Ramos (cell line): Measurements from ENCODE around the gene KCNB1.

Experiments used
- in situ Hi-C: fragments of 300-500 bp; cut with MboI; formaldehyde crosslinking; loops from one replicate; pipeline ENCODE4 v1.14.3; 2022; ENCODE audit warnings: low sequenced_read_pairs; ENCODE audit not compliant: unreplicated experiment

KCNB1 gene

DNA sequence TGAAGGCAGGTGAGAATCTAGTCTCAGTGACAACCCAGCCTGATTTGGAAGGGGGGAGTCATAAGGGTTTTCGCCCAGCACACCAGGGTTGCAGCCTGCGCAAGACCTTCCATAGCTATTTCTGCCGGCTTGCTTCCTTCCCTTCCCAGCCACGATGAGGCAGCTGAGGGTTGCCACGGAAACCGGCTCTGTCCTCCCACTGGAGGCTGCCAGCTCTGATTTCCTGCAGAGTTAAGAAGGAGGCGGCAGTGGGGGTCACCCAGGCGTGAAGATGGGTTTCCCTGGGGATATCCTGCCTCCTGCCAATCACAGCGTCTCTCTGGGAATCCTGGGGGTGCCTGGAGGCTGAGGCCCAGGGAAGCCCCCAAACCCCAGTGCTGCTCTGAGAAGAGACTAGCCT lies 23.1 kb upstream of the KCNB1 start:
- in situ Hi-C loops = loop anchor here (25.0 kb wide), 1 partner anchor 168 kb away; no protein-coding TSS in a partner anchor

DNA sequence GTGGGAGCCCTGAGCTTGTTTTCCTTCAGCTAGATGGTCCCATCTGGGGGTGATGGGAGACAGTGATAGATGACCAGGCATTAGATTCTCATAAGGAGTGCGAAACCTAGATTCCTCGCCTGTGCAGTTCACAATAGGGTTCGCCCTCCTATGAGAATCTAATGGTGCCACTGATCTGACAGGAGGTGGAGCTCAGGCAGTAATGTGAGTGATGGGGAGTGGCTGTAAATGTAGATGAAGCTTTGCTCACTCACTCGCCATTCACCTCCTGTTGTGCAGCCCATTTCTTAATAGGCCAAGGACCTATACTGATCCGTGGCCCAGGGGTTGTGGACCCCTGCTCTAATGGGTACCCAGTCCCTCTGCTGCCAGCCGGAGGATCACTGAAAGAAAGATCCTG lies 20.7 kb upstream of the KCNB1 start:
- in situ Hi-C loops = loop anchor here (25.0 kb wide), 1 partner anchor 166 kb away; no protein-coding TSS in a partner anchor

DNA sequence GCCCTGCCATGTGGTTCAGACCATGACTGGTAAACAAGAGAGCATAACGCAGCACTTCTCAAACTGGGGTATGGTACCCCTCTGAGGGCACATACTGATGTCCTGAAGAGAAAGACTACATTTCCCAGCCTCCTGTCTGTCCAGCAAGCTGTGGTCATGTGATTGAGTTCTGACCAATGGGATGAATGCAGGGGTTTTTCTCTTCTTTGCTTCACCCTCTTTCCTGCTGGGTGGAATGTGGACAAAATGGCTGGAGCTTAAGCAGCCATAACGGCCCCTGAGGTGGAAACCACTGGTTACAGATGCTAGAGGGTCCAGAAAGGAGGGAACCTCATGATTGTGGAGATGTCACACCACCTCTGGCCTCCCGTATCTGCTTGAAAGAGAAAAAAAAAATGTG lies 19.4 kb upstream of the KCNB1 start:
- in situ Hi-C loops = loop anchor here (25.0 kb wide), 1 partner anchor 165 kb away; no protein-coding TSS in a partner anchor

DNA sequence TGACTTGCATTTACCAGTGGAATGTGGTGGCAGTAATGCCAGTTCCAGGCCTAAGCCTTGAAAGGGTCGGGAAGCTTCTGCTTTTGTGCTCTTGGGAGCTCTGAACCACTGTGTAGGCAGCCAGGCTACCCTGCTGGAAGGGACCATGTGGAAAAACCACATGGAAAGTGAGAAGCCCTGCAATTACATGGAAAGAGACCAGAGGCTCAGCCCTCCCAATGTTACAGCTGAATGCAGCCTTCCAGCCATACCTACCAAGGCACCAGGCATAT lies 14.9 kb upstream of the KCNB1 start:
- in situ Hi-C loops = no loop called here

GRCh38 chr20:49496553-49497397 lies 14.3 kb upstream of the KCNB1 start:
- in situ Hi-C loops = no loop called here

- in situ Hi-C loops = no loop called here
Measured at GRCh38 chr20:49496043-49496442, 13.6 kb upstream of the KCNB1 start.

DNA sequence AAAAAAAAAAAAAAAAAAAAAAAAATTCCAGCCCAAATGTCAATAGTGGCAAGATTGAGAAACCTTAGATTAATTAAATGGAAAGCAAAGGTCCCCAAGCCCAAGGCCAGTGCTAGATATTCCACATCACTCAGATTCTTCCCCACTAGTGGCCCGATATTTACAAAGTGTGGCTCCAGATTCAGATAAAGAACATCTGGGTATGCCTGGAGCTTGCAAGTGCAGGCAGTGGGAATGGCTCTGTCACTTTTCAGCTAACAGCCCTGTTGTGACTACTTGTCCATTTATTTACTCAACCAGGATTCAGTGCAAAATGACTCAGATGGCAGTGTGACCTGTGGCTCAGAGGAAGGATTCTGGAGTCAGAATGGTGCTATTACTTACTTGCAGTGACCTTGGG lies 8.2 kb upstream of the KCNB1 start:
- in situ Hi-C loops = no loop called here

DNA sequence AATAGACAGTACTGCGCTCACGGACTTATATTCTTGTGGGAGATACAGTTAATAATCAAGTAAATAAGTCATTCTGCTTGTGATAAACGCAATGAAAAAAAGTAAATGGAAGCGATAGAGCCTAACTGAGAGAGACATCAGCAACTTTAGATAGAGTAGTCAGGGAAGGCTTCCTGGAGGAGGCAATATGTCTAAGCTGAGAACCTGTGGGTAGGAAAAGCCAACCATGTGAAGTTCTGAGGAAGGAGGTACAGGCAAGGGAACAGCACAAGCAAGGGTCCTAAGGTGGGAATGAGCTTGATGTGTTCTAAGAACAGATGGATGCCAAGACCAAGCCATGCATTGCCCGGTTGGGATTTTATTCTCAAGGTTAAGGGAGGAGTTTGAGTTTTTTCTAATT lies 7.2 kb upstream of the KCNB1 start:
- in situ Hi-C loops = no loop called here

DNA sequence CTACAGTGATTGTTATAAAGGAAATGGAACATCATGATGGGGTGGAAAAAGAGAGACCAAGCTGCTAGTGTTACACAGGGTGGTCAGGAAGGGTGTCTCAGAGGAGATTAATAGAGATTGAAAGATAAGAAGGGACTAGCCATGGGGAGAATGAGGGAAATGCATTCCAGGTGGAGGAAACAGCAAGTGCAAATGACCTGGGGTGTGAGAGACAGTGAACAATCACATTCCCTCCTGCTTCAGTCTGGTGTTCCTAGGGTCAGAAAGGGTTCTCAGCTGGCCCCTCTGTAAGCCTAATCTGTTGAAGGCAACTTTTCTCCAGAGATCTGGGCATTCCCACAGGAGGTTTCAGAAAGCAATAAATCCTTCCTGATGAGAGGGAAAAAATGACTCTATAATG lies 3.6 kb upstream of the KCNB1 start:
- in situ Hi-C loops = no loop called here

- in situ Hi-C loops = no loop called here
Measured at GRCh38 chr20:49485563-49485962, 3.1 kb upstream of the KCNB1 start.

GRCh38 chr20:49484180-49485140 lies 2.0 kb upstream of the KCNB1 start:
- in situ Hi-C loops = no loop called here

GRCh38 chr20:49483696-49484123 lies 1.2 kb upstream of the KCNB1 start:
- in situ Hi-C loops = no loop called here

DNA sequence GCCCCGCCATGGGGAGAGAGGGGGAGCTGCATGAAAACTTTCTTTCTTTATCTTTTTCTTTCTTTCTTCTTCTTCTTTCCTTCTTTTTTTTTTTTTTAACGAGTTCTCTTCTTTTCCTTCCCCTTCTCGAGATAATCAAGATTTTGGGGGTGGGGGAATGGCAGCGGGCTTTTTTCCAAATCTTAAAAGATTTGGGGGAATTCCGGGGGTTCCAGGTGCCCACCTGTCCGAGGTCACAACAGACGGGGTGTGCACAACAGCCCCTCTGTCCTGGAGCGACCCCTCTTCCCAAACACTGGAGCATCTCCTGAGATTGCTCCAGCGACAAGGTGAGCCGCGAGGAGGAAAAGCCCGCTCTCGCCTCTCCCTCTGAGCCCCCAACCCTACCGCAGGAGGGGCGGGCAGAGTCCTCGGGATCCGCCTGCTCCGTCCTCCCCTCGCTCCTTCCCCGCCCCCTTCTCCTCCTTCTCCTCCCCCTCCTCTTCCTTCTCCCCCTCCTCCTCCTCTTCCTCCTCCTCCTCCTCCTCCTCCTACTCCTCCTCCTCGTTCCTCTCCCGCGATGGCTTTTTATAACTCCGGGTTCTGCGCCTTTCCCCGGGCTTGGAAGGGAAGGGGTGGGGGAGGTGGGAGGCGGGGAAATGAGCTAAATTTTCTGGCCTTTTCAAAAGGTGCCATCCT lies 689 bp upstream of the KCNB1 start:
- in situ Hi-C loops = no loop called here

DNA sequence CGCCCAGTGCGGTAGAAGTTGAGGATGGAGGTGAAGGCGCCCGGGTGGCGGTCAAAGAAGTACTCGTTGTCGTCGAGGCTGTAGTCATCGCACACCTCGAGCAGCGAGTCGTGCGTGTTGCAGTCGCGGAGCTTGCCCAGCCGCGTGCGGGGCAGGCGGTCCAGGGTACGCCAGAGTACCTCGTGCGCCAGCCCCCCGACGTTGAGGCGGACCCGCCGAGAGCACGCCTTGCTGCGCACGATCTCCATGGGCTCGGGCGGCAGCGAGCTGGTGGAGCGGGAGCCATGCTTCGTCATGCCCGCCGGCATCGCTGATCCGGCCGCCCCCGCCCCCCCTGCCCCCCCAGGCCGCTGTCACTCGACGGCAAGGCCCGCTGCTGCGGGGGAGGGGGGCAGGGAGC lies 295 bp downstream of the KCNB1 start:
- in situ Hi-C loops = no loop called here

DNA sequence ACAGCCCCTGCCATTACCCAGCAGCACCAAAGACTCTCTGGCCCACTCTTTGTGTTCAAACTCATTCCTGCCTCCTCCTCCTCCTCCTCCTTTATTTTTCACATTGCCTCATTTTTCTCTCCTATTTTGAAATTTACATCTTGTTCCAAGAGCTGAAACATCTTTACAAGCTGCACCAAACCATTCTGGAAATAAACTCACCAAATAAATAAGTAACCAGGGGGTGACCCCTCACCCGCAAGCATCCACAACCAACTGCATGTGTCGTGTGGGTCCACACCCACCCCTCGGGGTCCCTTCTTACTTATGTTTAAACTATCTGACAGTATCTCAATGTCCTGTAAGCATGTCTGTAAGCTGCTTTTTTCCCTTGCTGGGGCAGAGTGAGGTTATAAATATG lies 1.4 kb downstream of the KCNB1 start:
- in situ Hi-C loops = no loop called here

- in situ Hi-C loops = no loop called here
Measured at GRCh38 chr20:49480236-49480635, 2.2 kb downstream of the KCNB1 start.

GRCh38 chr20:49479785-49480184 lies 2.7 kb downstream of the KCNB1 start:
- in situ Hi-C loops = no loop called here

DNA sequence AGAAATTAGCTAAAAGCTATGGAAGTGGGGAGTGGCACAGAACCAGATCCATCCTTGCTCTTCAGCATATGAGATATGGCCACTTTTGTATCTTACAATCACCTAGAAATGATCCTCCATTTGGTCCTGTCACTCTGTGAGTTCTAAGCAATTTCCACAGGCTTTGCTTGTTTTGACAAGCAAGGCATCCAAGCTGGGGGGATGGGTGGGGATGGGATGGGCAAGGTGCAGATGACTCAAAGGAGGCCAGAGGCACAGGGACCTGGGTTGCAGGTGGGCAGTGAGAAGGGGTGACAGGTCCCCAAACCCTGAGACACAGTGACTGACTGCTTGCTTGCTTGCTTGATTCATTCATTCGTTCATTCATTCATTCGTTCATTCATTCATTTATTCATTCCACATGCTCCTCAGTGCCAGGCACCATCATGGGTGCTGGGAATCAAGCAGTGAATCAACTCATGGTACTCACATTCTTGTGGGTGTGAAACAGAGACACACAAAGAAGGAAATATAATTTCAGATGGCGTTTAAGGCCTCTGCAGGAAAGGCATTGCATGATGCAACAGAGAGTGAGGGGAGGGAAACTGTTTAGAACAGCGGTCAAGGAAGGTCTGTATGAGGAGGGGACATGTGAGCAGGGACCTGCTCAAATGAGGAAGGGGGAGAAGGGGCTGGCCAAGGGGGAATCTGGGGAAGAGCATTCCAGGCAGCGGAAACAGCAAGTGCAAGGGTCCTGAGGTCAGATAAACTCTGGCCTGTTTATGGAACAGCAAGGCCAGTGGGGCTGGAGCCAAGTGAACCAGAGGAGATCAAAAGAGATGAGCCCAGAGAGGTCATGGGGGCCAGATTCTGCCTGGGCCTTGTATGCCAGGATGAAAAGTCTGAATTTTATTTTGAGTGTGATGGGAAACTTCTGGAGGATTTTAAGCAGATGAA lies 3.4 kb downstream of the KCNB1 start:
- in situ Hi-C loops = no loop called here

DNA sequence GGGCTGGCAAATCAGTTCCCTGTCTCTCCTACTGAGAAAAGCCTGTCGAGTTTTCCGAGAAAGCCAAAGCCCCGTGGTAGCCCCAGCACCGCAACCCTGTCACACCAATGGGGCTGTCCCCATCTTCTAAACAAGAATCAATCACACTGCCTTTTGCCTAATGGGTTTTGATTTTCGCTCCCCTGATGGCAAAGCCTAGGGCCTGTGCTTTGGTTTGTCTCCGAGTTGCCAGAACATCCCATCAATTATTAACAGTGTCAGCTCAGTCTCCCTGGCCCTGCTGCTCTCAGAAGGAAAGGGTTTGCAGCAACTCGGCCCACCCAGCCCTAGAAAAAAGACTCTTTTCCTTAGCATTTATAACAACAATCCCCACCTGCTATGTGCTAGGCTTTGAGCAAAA lies 4.2 kb downstream of the KCNB1 start:
- in situ Hi-C loops = no loop called here

DNA sequence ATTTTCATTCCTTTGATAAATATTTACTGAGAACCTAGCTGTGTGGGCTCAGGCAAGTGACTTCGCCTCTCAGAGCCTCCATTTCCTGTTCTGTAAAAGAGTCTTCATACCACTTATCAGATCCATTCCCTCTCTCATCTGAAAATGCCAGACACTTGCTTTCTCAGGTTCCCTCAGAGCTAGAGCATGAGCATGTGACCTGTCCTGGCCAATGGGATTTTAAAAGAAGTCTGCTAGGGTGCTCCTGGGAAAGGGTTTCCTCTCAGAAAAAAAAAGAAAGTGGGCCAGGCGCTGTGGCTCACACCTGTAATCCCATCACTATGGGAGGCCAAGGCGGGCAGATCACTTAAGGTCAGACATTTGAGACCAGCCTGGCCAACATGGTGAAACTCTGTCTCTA lies 5.3 kb downstream of the KCNB1 start:
- in situ Hi-C loops = no loop called here
